OCI-LY7 (cell line): ENCODE measurements around the gene KRT3.
"Not testable (repeated sequence)": the region's sequence is repeated elsewhere in the genome, so short reads cannot be mapped to it uniquely, and the experiment has no call there.

ENCODE experiments used
- CTCF ChIP-seq: fragments of 200-600 bp; sonication (generic); conservative IDR thresholded peaks from 2 replicates; pipeline ENCODE4 v1.5.1; 2014; ENCODE audit warnings: mild to moderate bottlenecking, antibody characterized with exemption, low read length, moderate library complexity, mixed read lengths
- EZH2phosphoT487 ChIP-seq: fragments of 200-600 bp; sonication (generic); IDR thresholded peaks from 2 replicates; pipeline ENCODE4 v1.6.1; 2018; ENCODE audit warnings: low read depth, borderline replicate concordance, mild to moderate bottlenecking, mixed run types, antibody characterized with exemption, low read length, moderate library complexity, mixed read lengths

DNA sequence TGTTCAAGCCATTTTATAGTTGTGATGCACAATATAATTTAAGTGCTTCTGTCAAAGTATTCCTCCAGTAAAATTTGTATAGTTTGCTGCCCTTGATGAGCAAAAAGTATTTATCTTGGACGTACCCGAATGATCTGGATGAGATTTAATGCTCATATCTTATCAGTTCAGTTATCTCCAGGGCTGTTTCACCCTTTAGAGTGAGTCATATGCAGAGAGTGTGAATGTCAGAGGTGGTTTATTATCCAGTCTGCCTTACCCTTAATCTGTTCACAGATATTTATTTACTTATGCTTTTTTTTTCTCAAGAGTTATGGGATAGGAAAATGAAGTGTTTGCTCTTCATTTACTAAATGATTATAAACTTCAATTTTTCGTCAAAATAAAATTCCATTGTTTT is 45.4 kb downstream of the KRT3 start:
- not testable (repeated sequence) for TF ChIP-seq CTCF, EZH2phosphoT487
